IPS DF 19.7 (cell line): ENCODE results near the gene NR1D1.

Source experiments
- DNase-seq: peaks from one replicate; pipeline ENCODE4 v3.0.0-alpha.2; 2013; ENCODE audit warnings: low read depth, low spot score

The NR1D1 gene

GRCh38 chr17:40111221-40112128, 11.1 kb upstream of the NR1D1 start:
- peak; percentile 87 for DNase-seq

GRCh38 chr17:40110026-40110845, 9.8 kb upstream of the NR1D1 start:
- DNase-seq, result peak; percentile 71

- no peak for DNase-seq
These were observed 8.8 kb upstream of the NR1D1 start for GRCh38 chr17:40108970-40109824.

GRCh38 chr17:40107522-40108174, 7.3 kb upstream of the NR1D1 start:
- DNase-seq, result no peak

GRCh38 chr17:40106760-40107521, 6.6 kb upstream of the NR1D1 start:
- no peak for DNase-seq

- DNase-seq, result no peak
These were observed 5.7 kb upstream of the NR1D1 start for GRCh38 chr17:40105861-40106759.

- DNase-seq, result no peak
These were observed 4.5 kb upstream of the NR1D1 start for GRCh38 chr17:40104594-40105486.

- DNase-seq, result no peak
These were observed 3.3 kb upstream of the NR1D1 start for GRCh38 chr17:40103688-40104087.

- no peak for DNase-seq
These were observed 2.8 kb upstream of the NR1D1 start for GRCh38 chr17:40103071-40103661.

- DNase-seq, result no peak
These were observed 1.2 kb upstream of the NR1D1 start for GRCh38 chr17:40101367-40102210.

- DNase-seq, result peak; percentile 98
These were observed 429 bp upstream of the NR1D1 start for GRCh38 chr17:40100669-40101366.

GRCh38 chr17:40099619-40100418, 570 bp downstream of the NR1D1 start:
- no peak for DNase-seq

- DNase-seq, result peak; percentile 86
These were observed 1.4 kb downstream of the NR1D1 start for GRCh38 chr17:40098846-40099618.

GRCh38 chr17:40097931-40098845, 2.2 kb downstream of the NR1D1 start:
- DNase-seq, result no peak
